Right ventricle myocardium inferior (tissue), 1 donor: ENCODE measurements around the gene CACNB1. TPM values are rescaled to one million over a fixed set of nuclear protein-coding genes. Genes with fewer than 3 reads are reported as not detected.
A peak's percentile ranks its signal among the peaks of the same experiment; 100 is the strongest.

Experiments
- ATAC-seq: fragments of 200-7000 bp; cut with Tn5 transposase; one replicate; pipeline ENCODE4 v1.9.1; 2020; ENCODE audit warnings: mild to moderate bottlenecking, moderate library complexity
- DNase-seq: peaks from one replicate; pipeline ENCODE4 v3.0.0; 2021; ENCODE audit errors: missing footprints
- intact Hi-C: fragments of 100-400 bp; cut with DNase I; formaldehyde crosslinking; loops from one replicate; pipeline ENCODE4 v1.11.0; 2022
- total RNA-seq: library from RNA; stranded (reverse); fragmentation: NEBNext Ultra II Directional; extraction: Animal tissue kit (Norgen Biotek cat#: 25700); gene quantifications from one replicate; pipeline ENCODE4 v1.2.1, GENCODE V29; 2021
- donor health status: DM: no; HTN: yes; CAD: no; lungs with severe emphysema.

The CACNB1 gene
- total RNA-seq, 1 donor from 2014 or later, result 7.4 TPM

GRCh38 chr17:39209317-39210092, 12.0 kb upstream of the CACNB1 start:
- ATAC-seq, result peak; percentile 74
- peak; percentile 88 for DNase-seq
- intact Hi-C loops, result loop anchor here (2.0 kb wide), 1 partner anchor 23 kb away; no protein-coding TSS in a partner anchor

DNA sequence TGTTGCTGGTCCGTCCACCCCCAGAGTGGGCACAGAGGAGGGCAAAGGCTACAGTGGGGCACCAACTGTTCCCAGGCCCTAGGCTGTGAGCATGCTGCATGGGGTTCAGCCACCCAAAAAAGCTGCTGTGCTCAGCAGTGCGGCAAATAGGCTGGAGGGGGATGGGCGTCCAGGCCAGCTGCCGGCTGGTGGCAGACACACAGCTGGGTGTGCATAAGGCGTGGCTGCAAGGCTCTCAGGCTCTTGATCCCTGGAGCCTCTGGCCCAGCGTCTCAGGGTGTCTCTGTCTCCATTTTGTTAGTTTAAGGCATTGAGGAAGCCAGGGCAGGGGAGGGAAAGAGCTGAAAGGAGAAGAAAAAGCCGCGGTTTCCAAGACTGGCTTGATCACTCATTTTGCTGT, 11.4 kb upstream of the CACNB1 start:
- ATAC-seq (no peak), DNase-seq (no peak)
- intact Hi-C loops, result loop anchor here (2.0 kb wide), 1 partner anchor 24 kb away; no protein-coding TSS in a partner anchor

- no peak for ATAC-seq
- intact Hi-C loops, result loop anchor here (2.0 kb wide), 1 partner anchor 25 kb away; no protein-coding TSS in a partner anchor
Measured at GRCh38 chr17:39208136-39208535, 10.7 kb upstream of the CACNB1 start.

GRCh38 chr17:39205112-39205526, 7.7 kb upstream of the CACNB1 start:
- ATAC-seq (no peak), DNase-seq (no peak)
- intact Hi-C loops, result no loop called here

More at GRCh38 chr17:39208136-39208535, 10.7 kb upstream of the CACNB1 start:
- DNase-seq, result no peak

DNA sequence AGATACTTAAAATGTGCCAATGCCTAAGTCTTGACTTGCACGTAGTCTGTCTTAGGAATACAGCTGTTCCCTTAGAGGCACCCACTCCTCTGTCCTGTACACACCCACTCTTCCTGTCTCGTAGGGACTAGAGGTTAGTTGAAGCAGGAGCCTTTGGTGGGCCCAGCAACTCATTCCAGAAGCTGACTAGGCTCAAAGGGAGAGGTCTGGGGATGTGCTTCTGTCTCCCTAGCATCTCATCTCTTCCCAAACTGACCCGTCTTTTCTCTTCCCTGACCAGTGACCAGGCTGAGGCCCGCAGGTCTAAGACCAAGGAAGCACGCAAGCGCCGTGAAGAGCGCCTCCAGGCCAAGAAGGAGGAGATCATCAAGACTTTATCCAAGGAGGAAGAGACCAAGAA, 6.8 kb upstream of the CACNB1 start:
- ATAC-seq, result no peak
- no peak for DNase-seq
- intact Hi-C loops, result no loop called here

GRCh38 chr17:39200957-39201510, 3.6 kb upstream of the CACNB1 start:
- ATAC-seq (no peak), DNase-seq (no peak)
- intact Hi-C loops, result no loop called here

- intact Hi-C loops, result no loop called here
- DNase-seq (peak; percentile 92), ATAC-seq (peak; percentile 71)
Measured at GRCh38 chr17:39200070-39200879, 2.8 kb upstream of the CACNB1 start, which contains the start of gene RPL19. Gene RPL19 (plus strand): TSS chr17:39200283. CDS start chr17:39200345, 62 bp downstream.

DNA sequence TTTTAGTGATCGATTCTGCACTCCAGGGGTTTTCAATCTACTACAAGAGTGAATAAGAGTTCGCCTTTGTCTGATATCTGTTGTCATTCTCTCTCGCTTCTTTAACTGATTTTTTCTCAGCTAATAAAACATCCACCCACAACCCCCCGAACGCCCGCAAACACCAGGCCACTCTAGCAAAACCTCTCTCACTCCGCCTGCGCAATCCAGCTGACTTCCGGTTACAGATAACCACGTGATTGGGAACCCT, 2.3 kb upstream of the CACNB1 start:
- intact Hi-C loops, result no loop called here
- ATAC-seq, result peak; percentile 80
- peak; percentile 93 for DNase-seq

DNA sequence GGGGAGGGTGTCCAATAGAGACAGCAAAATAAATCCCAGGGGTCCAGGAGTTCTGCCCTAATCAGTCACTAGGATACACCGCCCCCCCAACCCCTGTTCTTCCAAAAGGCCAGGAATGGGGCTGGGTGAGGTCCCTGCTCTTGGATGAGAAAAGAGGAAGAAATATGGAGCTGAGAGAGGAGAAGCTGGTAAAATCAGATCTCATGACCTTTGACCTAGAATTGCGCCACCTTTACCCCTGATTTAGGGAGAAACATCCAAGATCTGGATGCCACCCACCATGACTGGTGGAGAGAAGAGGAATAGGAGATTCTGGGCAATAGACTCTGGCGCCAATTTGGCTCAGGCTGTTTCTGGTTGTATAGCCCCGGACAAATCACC, 707 bp upstream of the CACNB1 start:
- no peak for ATAC-seq
- peak; percentile 47 for DNase-seq
- intact Hi-C loops, result no loop called here

DNA sequence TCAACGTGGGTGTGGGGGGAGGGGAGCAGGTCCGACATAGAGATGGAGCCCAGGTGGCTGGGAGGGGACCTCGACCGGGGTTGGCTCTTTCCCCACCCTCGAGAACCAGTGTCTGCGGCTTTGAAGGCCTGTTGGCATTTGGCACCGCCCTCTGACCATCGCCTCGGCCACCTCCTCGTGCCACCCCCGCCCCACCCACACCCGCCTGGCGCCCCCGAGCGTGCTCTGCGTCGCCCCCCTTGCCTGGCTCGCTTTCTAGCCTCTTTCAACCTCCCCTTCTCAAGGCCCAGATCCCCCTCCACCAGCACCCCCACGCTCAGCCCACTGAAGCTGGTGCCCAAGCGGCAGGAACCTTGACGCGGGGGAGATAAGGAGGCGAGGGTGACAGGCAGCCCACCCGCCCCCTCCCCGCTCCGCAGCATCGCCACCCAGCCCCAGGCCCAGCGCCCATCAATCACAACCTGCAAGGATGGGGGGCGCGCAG, 619 bp downstream of the CACNB1 start:
- no peak for ATAC-seq
- intact Hi-C loops, result no loop called here
- DNase-seq, result peak; percentile 56

DNA sequence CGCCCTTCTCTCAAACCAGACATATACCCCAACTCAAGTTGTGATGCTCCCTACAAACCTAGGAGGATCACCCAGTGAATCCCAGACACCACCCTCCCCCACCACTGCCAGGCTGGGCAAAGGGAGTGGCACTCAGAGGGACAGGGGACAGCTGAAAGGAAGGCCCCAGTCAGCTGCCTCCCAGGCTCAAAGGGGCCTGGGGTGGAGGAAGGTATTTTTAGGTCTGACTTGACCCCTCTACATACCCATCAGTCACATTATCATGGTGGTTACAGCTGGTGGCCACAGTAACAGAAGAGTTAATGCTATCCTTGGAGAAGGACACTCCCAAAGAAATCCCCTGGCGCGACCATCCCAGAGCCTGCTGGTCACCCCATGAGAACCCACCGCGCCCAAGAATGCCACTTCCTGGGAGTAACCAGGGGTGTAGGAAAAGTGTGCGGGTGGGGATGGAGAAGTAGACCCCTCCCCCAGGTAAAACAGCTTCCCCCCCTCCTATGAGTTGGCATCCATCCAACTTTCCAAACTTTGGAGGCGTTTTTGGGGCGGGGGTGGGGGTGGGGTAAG, 1.1 kb downstream of the CACNB1 start:
- ATAC-seq (no peak), DNase-seq (peak; percentile 44)
- intact Hi-C loops, result no loop called here

DNA sequence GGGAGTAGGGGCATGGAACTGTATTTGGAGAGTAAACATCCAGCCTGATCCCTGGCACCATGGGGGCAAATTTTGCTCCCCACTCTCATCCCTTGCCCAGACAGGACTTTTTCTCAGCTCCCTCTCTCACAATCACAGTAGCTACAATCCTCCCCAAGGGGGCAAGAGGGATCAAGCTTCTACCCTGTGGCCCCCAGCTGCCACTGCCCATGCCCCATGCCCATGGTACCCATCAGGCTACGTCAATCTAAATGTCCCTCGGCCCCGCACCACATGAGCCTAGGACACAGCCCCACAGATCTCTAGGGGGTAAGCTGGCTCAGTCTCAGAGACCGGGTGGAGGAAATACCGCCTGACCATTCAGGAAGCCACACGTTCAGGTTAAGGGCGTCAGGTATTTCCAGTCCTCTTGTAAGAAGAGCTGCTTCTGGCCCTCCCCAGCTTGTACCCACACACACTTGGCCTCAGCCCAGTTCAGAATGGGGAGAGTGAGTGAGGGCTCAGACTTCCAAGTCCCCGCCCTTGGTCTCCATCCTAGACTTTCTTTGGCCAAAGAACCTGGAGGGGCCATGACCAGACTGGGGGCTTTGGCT, 1.8 kb downstream of the CACNB1 start:
- DNase-seq (peak; percentile 55), ATAC-seq (no peak)
- intact Hi-C loops, result no loop called here

- intact Hi-C loops, result no loop called here
- DNase-seq (peak; percentile 7), ATAC-seq (no peak)
Measured at GRCh38 chr17:39194985-39195524, 2.4 kb downstream of the CACNB1 start.

- peak; percentile 52 for ATAC-seq
- peak; percentile 75 for DNase-seq
- intact Hi-C loops, result no loop called here
Measured at GRCh38 chr17:39194089-39194984, 3.1 kb downstream of the CACNB1 start.

DNA sequence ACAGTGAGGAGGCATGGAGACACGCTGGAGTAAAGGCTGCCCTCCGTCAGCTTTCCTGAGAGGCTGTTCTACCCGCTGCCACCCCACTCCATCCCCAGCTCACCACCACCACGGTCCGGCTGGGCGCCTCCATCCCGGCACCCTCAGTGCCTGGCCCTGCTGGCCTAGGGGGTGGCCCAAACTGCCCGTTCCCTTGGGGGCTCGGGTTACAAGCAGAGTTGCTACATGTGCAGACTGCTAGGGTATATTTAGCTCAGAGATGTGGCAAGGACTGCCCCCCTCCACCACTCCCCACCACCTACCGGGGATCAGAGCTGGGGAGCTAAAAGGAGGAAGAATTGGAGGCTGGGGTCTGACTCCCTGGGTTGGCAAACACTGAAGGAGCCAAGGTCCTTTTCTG, 4.1 kb downstream of the CACNB1 start:
- ATAC-seq, result no peak
- peak; percentile 37 for DNase-seq
- intact Hi-C loops, result no loop called here

GRCh38 chr17:39192901-39193300, 4.6 kb downstream of the CACNB1 start:
- no peak for ATAC-seq
- peak; percentile 77 for DNase-seq
- intact Hi-C loops, result no loop called here

- peak; percentile 20 for DNase-seq
- ATAC-seq, result no peak
- intact Hi-C loops, result no loop called here
Measured at GRCh38 chr17:39191750-39192510, 5.5 kb downstream of the CACNB1 start.
